HAP-1 (cell line): ENCODE results near the gene KIAA1614.

Source experiments
- DNase-seq, 2 experiments: peaks; one replicate each; pipeline ENCODE4 v3.0.0-alpha.2; 2016 to 2020; ENCODE audit warnings: low spot score in 2 of 2
- H3K27me3 ChIP-seq: fragments of 250-450 bp; sonication (Bioruptor Pico); 2 replicates; pipeline ENCODE4 v1.5.1; 2020; ENCODE audit warnings: low read depth, mild to moderate bottlenecking, moderate library complexity
- H3K36me3 ChIP-seq: fragments of 250-450 bp; sonication (Bioruptor Pico); replicated peaks from 2 replicates; pipeline ENCODE4 v1.5.1; 2020; ENCODE audit warnings: mild to moderate bottlenecking
- H3K4me1 ChIP-seq: fragments of 250-450 bp; sonication (Bioruptor Pico); 2 replicates; pipeline ENCODE4 v1.5.1; 2020; ENCODE audit warnings: mild to moderate bottlenecking
- H3K4me3 ChIP-seq: fragments of 250-450 bp; sonication (Bioruptor Pico); 2 replicates; pipeline ENCODE4 v1.5.1; 2020; ENCODE audit warnings: mild to moderate bottlenecking, moderate library complexity
- H3K9me3 ChIP-seq: fragments of 250-450 bp; sonication (Bioruptor Pico); 2 replicates; pipeline ENCODE4 v1.5.1; 2020; ENCODE audit warnings: mild to moderate bottlenecking, moderate library complexity
- in situ Hi-C: fragments of 300-500 bp; cut with MboI; formaldehyde crosslinking; loops from 3 replicates; pipeline ENCODE4 v1.14.3; 2020; ENCODE audit warnings: low sequenced_read_pairs, inconsistent platforms, mixed read lengths

Gene KIAA1614

DNA sequence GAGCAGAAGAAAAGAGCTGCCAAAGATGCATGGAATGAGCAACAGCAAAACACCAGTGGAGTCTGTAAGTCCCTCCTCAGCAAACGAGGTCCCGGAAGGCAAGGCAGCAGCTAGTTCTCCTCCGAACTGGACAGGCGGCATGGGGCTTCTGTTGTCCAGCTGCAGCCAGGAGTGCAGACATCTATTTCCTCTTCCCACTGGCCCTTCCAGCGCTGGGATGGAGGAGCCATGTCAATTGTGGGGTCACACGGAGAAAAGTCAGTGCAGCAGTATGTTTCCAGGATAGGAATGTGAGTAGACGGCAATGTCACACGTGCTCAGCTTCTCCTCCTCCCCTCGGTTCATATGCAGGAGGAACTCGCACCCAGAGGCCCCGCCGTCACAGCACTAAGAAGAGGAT is 63.5 kb downstream of the KIAA1614 start:
- Histone ChIP-seq H3K36me3 (peaks cover 5% of the 10 kb centered on the region), H3K9me3 (no peaks in the 10 kb centered on the region), H3K4me1 (peaks cover 16% of the 10 kb centered on the region), H3K27me3 (no peaks in the 10 kb centered on the region), H3K4me3 (no peak overlapping the region)
- in situ Hi-C loops: no loop called here
- DNase-seq: no peak

DNA sequence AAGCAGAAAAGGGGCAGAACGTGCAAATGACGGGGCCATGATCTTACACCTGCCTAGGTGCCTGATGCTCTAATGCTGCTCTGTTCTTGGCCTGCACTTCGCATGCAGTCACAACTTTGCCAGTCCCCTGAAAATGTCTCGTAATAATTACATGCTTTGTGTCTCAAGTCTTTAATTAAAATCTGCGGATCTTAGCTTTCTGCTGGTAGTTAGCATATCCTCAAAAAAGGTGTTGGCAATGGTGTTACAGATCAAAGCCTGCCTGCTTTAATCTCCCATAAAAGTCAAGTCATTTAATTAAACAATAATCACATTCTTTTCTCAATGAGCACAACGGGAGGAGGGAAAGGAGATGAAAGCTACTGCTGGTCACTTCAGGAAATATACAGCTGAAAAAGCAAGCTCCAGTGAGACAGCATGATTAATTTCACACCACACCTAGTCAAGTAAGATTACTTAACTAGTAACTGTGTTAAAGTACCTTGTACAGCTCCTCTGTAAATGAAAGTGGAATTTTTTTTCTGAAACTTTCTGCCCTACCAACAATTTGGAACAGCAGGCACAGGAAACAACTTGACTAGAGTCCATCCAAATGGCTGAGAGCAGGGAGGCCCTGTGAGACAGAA is 64.1 kb downstream of the KIAA1614 start:
- Histone ChIP-seq H3K27me3 (no peaks in the 10 kb centered on the region), H3K4me3 (no peak overlapping the region), H3K36me3 (peaks cover 5% of the 10 kb centered on the region), H3K9me3 (no peaks in the 10 kb centered on the region), H3K4me1 (peaks cover 16% of the 10 kb centered on the region)
- in situ Hi-C loops: no loop called here
- no peak for DNase-seq

GRCh38 chr1:180981596-180982387 is 69.1 kb downstream of the KIAA1614 start:
- DNase-seq: no peak
- no peaks in the 10 kb centered on the region for H3K9me3 ChIP-seq
- in situ Hi-C loops: no loop called here
- no peak overlapping the region for H3K4me3 ChIP-seq
- H3K4me1 ChIP-seq: no peaks in the 10 kb centered on the region
- H3K36me3 ChIP-seq: peaks cover 32% of the 10 kb centered on the region
- no peaks in the 10 kb centered on the region for H3K27me3 ChIP-seq

DNA sequence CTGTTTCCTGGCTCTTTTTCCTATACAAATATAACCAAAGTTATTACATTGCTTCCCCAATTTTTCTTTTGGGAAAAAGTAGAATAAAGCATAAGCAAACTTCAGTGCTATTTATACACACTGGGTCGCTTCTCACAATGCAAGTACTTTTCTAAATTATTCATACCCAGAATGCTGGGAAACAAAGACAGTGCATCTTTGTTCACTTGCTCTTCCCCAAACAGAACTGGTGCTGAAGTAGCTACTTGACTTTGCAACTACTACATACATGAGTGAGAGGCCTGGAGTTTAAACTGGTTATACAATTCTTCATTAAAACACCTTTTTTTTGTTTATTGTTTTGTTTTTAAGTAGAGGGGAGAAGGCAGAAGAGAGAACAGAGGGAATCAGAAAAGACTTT is 69.7 kb downstream of the KIAA1614 start:
- no peaks in the 10 kb centered on the region for H3K4me1 ChIP-seq
- H3K4me3 ChIP-seq: no peak overlapping the region
- DNase-seq: no peak
- peaks cover 38% of the 10 kb centered on the region for H3K36me3 ChIP-seq
- in situ Hi-C loops: no loop called here
- no peaks in the 10 kb centered on the region for H3K27me3 ChIP-seq
- no peaks in the 10 kb centered on the region for H3K9me3 ChIP-seq

- no peaks in the 10 kb centered on the region; the same call in 1 of the 2 replicates for H3K4me1 ChIP-seq
- no peak overlapping the region for H3K4me3 ChIP-seq
- H3K27me3 ChIP-seq: no peaks in the 10 kb centered on the region
- no peaks in the 10 kb centered on the region for H3K9me3 ChIP-seq
- peak; percentile 38 to 48 for DNase-seq
- in situ Hi-C loops: no loop called here
- H3K36me3 ChIP-seq: peaks cover 57% of the 10 kb centered on the region
Observed at GRCh38 chr1:180988253-180988752, 75.6 kb downstream of the KIAA1614 start.

DNA sequence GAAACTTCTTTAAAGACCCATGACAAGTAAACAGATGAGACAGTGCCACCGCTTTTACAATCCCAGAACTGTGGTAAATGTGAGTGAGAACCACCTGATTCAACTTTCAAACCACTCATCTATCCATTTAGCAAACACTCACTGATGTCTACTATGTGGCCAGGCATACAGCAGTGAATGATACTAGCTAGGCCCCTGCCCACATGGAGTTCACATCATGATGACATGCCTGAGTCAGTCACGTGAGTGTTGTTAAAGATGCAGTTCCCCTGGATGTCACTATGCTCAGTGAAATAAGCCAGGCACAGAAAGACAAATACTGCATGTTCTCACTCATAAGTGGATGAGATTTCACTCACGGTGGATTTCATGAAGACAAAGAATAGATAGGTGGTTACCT is 81.6 kb downstream of the KIAA1614 start:
- H3K27me3 ChIP-seq: no peaks in the 10 kb centered on the region
- in situ Hi-C loops: no loop called here
- no peaks in the 10 kb centered on the region for H3K9me3 ChIP-seq
- H3K4me3 ChIP-seq: no peak overlapping the region
- no peaks in the 10 kb centered on the region for H3K4me1 ChIP-seq
- H3K36me3 ChIP-seq: peaks cover 24% of the 10 kb centered on the region
- no peak for DNase-seq

- no peak for DNase-seq
- Histone ChIP-seq H3K9me3 (no peaks in the 10 kb centered on the region), H3K36me3 (peaks cover 19% of the 10 kb centered on the region), H3K4me3 (no peak overlapping the region), H3K4me1 (no peaks in the 10 kb centered on the region), H3K27me3 (no peaks in the 10 kb centered on the region)
- in situ Hi-C loops: no loop called here
Observed at GRCh38 chr1:180997843-180998504, 85.3 kb downstream of the KIAA1614 start.
